K562 (cell line): ENCODE results near the gene ACKR2. TPM values are rescaled to one million over a fixed set of nuclear protein-coding genes. Genes with fewer than 3 reads are reported as not detected.

Source experiments
- ATAC-seq: fragments of 200-7000 bp; cut with Tn5 transposase; 3 replicates; pipeline ENCODE4 v1.9.1; 2020; ENCODE audit warnings: moderate library complexity
- BruUV-seq: library from RNA; stranded (reverse); fragments of 400-500 nt; replicated peaks from 2 replicates; lab custom pipeline; 2021; lab: Mats Ljungman, UMichigan
- CTCF ChIA-PET: fragments of 300-600 bp; formaldehyde crosslinking; extraction: SDS; loops from one replicate; lab custom pipeline; 2021; ENCODE audit warnings: low intra/inter-chr PET ratio; lab: Yijun Ruan, JAX
- POLR2A ChIA-PET: fragments of 300-600, 350-650 bp; sonication (Branson Sonifier 250); formaldehyde crosslinking; extraction: SDS; loops from one replicate; lab custom pipeline; 2021; ENCODE audit warnings: antibody characterized with exemption, inconsistent platforms; lab: Yijun Ruan, JAX
- DNase-seq, 4 experiments: peaks; one replicate each; pipeline versions ENCODE4 v3.0.0 to v3.0.0-alpha.2; 2011 to 2018; ENCODE audit warnings: low spot score in 3 of 4, mixed read lengths in 3 of 4; ENCODE audit errors: extremely low read depth in 1 of 4
- FAIRE-seq: peaks from 2 replicates; lab custom pipeline; 2011; peaks lifted over from hg19 to GRCh38; lab: Jason Lieb, UNC
- H2AFZ ChIP-seq: 2 replicates; pipeline ENCODE4 v1.6.0; 2011; ENCODE audit warnings: low read depth, low read length, control low read depth, inconsistent platforms
- H3K27ac ChIP-seq: fragments of 200-600 bp; 3 replicates; pipeline ENCODE4 v1.8.0; 2011; ENCODE audit warnings: low read depth, mild to moderate bottlenecking, control low read depth, inconsistent platforms, low read length, moderate library complexity, mixed read lengths; ENCODE audit errors: extremely low read depth
- H3K27me3 ChIP-seq, 2 experiments: fragments of 300-600 bp in 1 of 2; 2 replicates in 1 of 2; 3 replicates in 1 of 2; pipeline versions ENCODE4 v1.6.0 to v1.8.0; 2011; ENCODE audit warnings: inconsistent platforms in 2 of 2, low read length in 2 of 2, mild to moderate bottlenecking in 1 of 2, mixed read lengths in 1 of 2, moderate library complexity in 1 of 2; ENCODE audit not compliant: control insufficient read depth in 2 of 2, insufficient read depth in 2 of 2
- H3K36me3 ChIP-seq: fragments of 300-600 bp; 3 replicates; pipeline ENCODE4 v1.8.0; 2011; ENCODE audit warnings: mild to moderate bottlenecking, low read length, inconsistent platforms; ENCODE audit not compliant: control insufficient read depth, insufficient read depth
- H3K4me1 ChIP-seq, 2 experiments: fragments of 200-600 bp in 1 of 2; replicated peaks in 1 of 2; 2 replicates in 1 of 2; 3 replicates in 1 of 2; pipeline versions ENCODE4 v1.5.1 to v1.8.0; 2011; ENCODE audit warnings: inconsistent platforms in 2 of 2, low read length in 2 of 2, mild to moderate bottlenecking in 1 of 2, mixed read lengths in 1 of 2, moderate library complexity in 1 of 2; ENCODE audit not compliant: control insufficient read depth in 2 of 2, insufficient read depth in 2 of 2
- H3K4me2 ChIP-seq: 2 replicates; pipeline ENCODE4 v1.6.1; 2011; ENCODE audit warnings: low read length, control low read depth, inconsistent platforms, mixed read lengths; ENCODE audit not compliant: insufficient read depth
- H3K4me3 ChIP-seq: fragments of 200-600 bp; sonication (generic), shearing (Covaris generic); 2 replicates; pipeline ENCODE4 v1.5.1; 2016; ENCODE audit warnings: control low read depth, inconsistent platforms
- H3K79me2 ChIP-seq: fragments of 200-600 bp; 3 replicates; pipeline ENCODE4 v1.8.0; 2011; ENCODE audit warnings: low read length, inconsistent platforms; ENCODE audit not compliant: control insufficient read depth, insufficient read depth
- H3K9ac ChIP-seq, 2 experiments: 2 replicates each; pipeline versions ENCODE4 v1.6.0 to v1.6.1; 2011; ENCODE audit warnings: low read depth in 2 of 2, low read length in 2 of 2, control low read depth in 1 of 2, inconsistent platforms in 1 of 2, mild to moderate bottlenecking in 1 of 2, mixed read lengths in 1 of 2; ENCODE audit not compliant: insufficient read depth in 1 of 2
- H3K9me1 ChIP-seq: one replicate; pipeline ENCODE4 v1.6.0; 2011; ENCODE audit warnings: inconsistent platforms, mild to moderate bottlenecking, low read length, moderate library complexity; ENCODE audit not compliant: control insufficient read depth, insufficient read depth
- H3K9me3 ChIP-seq: replicated peaks from 2 replicates; pipeline ENCODE4 v1.5.1; 2011; ENCODE audit warnings: low read depth, low read length, inconsistent platforms; ENCODE audit not compliant: control insufficient read depth, insufficient read depth
- H4K20me1 ChIP-seq: replicated peaks from 2 replicates; pipeline ENCODE4 v1.6.1; 2011; ENCODE audit warnings: low read length, inconsistent platforms, mixed read lengths; ENCODE audit not compliant: control insufficient read depth, insufficient read depth
- DACH1 ChIP-seq: fragments of 450-650 bp; IDR thresholded peaks from 2 replicates; pipeline ENCODE4 v1.6.1; 2018; ENCODE audit not compliant: partially characterized antibody
- PYGO2 ChIP-seq: fragments of 450-650 bp; IDR thresholded peaks from 2 replicates; pipeline ENCODE4 v1.6.1; 2016; ENCODE audit warnings: mild to moderate bottlenecking, missing genetic modification characterization, moderate library complexity, missing compliant biosample characterization
- RBBP5 ChIP-seq: fragments of 200-600 bp; sonication (generic); IDR thresholded peaks from 2 replicates; pipeline ENCODE4 v1.6.1; 2012; ENCODE audit warnings: borderline replicate concordance, mild to moderate bottlenecking, low read length, control low read depth, inconsistent platforms; ENCODE audit not compliant: insufficient read depth, poor library complexity, severe bottlenecking
- TCF7L2 ChIP-seq: fragments of 150-350 bp; IDR thresholded peaks from 2 replicates; pipeline ENCODE4 v1.6.1; 2016; ENCODE audit warnings: low read depth, mild to moderate bottlenecking, low read length, moderate library complexity
- WGBS: fragments of 100-300 bp; shearing (Covaris generic); methylation state at CpG from one replicate; pipeline ENCODE4 v1.1.6; 2016; ENCODE audit warnings: low coverage, mixed read lengths; ENCODE audit not compliant: insufficient coverage; ENCODE audit errors: missing lambda C conversion rate; 5-methylcytosine and 5-hydroxymethylcytosine counted together
- in situ Hi-C: fragments of 300-500 bp; cut with MboI; formaldehyde crosslinking; loops from 4 replicates; pipeline ENCODE4 v1.15.0; 2018; ENCODE audit warnings: inconsistent platforms, mixed read lengths
- intact Hi-C: fragments of 100-400 bp; cut with micrococcal nuclease; formaldehyde crosslinking; loops from 2 replicates; pipeline ENCODE4 v1.14.2; 2022
- polyA plus RNA-seq, 8 experiments: library from polyadenylated mRNA; depleted of rRNA in 4 of 8; stranded (reverse) in 5 of 8; unstranded in 3 of 8; fragments of >200 nt; fragmentation: Nextera tagmentation in 2 of 8; fragmentation: Illumina TruSeq in 1 of 8; extraction: Ambion mirVana in 2 of 8; extraction: Trizol in 1 of 8; gene quantifications; 2 replicates each; pipeline versions ENCODE4 v1.2.1 to v1.2.3, GENCODE V29; 2011 to 2014; ENCODE audit warnings: inconsistent platforms in 1 of 8, missing spikeins in 1 of 8
- total RNA-seq, 7 experiments: library from RNA; depleted of rRNA in 6 of 7; stranded (reverse); fragments of >200 nt in 6 of 7; fragmentation: Illumina TruSeq in 2 of 7; extraction: Trizol in 2 of 7; gene quantifications; 2 replicates each; pipeline versions ENCODE4 v1.2.1 to v1.2.3, GENCODE V29; 2011 to 2021; ENCODE audit warnings: low replicate concordance in 1 of 7
- TF ChIP-seq, protein P1 (sequence below): IDR thresholded peaks from 2 replicates; pipeline ENCODE4 v1.6.1; 2011; ENCODE audit warnings: borderline replicate concordance, low read depth, mild to moderate bottlenecking, moderate library complexity, low read length; ENCODE audit not compliant: insufficient read depth, poor library complexity, severe bottlenecking
- TF ChIP-seq, protein P2 (sequence below), 2 experiments: fragments of 450-650 bp; conservative IDR thresholded peaks; 2 replicates each; pipeline ENCODE4 v1.6.1; 2017; ENCODE audit warnings: mild to moderate bottlenecking in 2 of 2, moderate library complexity in 2 of 2

Gene ACKR2
- total and polyA plus RNA-seq, 9 of the 15 experiments (the other 6 are each of a cell fraction or from before 2014, with no cell fraction given), result 0.03 to 0.69 (median 0.25) TPM; not detected in 1

DNA sequence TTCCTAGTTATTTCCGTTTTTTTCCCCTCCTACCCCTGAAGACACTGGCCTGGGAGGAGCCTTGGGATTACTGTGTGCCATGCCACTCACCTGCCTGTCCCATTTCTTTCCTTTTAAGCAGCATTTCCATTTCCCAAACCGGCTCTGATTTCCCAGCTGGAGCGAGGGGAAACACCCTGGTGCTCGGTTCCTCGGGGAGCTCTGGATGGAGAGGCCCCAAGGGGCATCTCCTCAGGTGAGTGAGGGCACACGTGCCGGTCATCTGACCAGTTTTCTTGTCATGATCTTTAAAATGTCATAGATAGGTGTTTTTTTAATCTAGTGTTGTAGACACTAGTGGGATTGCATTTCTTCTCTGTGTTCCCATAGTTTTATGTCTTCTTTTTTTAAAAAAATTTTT is 99.4 kb downstream of the ACKR2 start:
- no peaks in the 10 kb centered on the region for H3K9me1 ChIP-seq
- FAIRE-seq, result no peak
- in situ Hi-C loops, result no loop called here

More for the DNA sequence above, 99.4 kb downstream of the ACKR2 start:
- BruUV-seq, result no TSS peak
- TF ChIP-seq PYGO2 (tag), result no peak
- TF ChIP-seq TCF7L2, result no peak
- TF ChIP-seq RBBP5, result no peak
- TF ChIP-seq, protein P1, sequence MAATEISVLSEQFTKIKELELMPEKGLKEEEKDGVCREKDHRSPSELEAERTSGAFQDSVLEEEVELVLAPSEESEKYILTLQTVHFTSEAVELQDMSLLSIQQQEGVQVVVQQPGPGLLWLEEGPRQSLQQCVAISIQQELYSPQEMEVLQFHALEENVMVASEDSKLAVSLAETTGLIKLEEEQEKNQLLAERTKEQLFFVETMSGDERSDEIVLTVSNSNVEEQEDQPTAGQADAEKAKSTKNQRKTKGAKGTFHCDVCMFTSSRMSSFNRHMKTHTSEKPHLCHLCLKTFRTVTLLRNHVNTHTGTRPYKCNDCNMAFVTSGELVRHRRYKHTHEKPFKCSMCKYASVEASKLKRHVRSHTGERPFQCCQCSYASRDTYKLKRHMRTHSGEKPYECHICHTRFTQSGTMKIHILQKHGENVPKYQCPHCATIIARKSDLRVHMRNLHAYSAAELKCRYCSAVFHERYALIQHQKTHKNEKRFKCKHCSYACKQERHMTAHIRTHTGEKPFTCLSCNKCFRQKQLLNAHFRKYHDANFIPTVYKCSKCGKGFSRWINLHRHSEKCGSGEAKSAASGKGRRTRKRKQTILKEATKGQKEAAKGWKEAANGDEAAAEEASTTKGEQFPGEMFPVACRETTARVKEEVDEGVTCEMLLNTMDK, result no peak
- TF ChIP-seq, protein P2, sequence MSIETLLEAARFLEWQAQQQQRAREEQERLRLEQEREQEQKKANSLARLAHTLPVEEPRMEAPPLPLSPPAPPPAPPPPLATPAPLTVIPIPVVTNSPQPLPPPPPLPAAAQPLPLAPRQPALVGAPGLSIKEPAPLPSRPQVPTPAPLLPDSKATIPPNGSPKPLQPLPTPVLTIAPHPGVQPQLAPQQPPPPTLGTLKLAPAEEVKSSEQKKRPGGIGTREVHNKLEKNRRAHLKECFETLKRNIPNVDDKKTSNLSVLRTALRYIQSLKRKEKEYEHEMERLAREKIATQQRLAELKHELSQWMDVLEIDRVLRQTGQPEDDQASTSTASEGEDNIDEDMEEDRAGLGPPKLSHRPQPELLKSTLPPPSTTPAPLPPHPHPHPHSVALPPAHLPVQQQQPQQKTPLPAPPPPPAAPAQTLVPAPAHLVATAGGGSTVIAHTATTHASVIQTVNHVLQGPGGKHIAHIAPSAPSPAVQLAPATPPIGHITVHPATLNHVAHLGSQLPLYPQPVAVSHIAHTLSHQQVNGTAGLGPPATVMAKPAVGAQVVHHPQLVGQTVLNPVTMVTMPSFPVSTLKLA (conservative IDR thresholded peaks at IDR 0.05), result no peak
- no peak for TF ChIP-seq DACH1
- H3K27me3 ChIP-seq, result peaks cover 30 to 33% of the 10 kb centered on the region in 2 experiments
- under 1% methylated on average over 7 of the region's 7 CpGs for WGBS
- intact Hi-C loops, result no loop called here
- ChIA-PET CTCF (no interaction called here), POLR2A (interaction anchor here (1.0 kb wide), 1 partner anchor 16 kb away, joined by 3 read pairs; no protein-coding TSS in a partner anchor)
- H3K36me3 ChIP-seq, result no peaks in the 10 kb centered on the region
- H3K4me1 ChIP-seq, result peaks cover 0 to 14% of the 10 kb centered on the region in 2 experiments; a peak in 1 of 5 replicates
- H3K9me3 ChIP-seq, result no peaks in the 10 kb centered on the region
- no peak overlapping the region for H2AFZ ChIP-seq
- no peak overlapping the region for H3K27ac ChIP-seq
- H3K9ac ChIP-seq, result no peak overlapping the region
- ATAC-seq, result no peak
- no peak overlapping the region for H3K4me2 ChIP-seq
- H3K4me3 ChIP-seq, result no peak overlapping the region
- 0 out of 2 replicates have a peak, but pooled peaks cover 4% of the 10 kb centered on the region for H4K20me1 ChIP-seq
- no peaks in the 10 kb centered on the region for H3K79me2 ChIP-seq
- DNase-seq, result no peak
